Nephron progenitor cell (in vitro differentiated cells): ENCODE data around the gene ABCC3.

Source experiments
- DNase-seq: peaks from one replicate; pipeline ENCODE4 v3.0.0; 2021
- H3K27ac Mint-ChIP-seq: 2 replicates; pipeline ENCODE4 v1.8.0; 2021; ENCODE audit warnings: mild to moderate bottlenecking, moderate library complexity, mixed read lengths
- H3K27me3 Mint-ChIP-seq: 2 replicates; pipeline ENCODE4 v1.8.0; 2021; ENCODE audit warnings: mild to moderate bottlenecking, low read depth, mixed read lengths; ENCODE audit not compliant: poor library complexity
- H3K36me3 Mint-ChIP-seq: 2 replicates; pipeline ENCODE4 v1.8.0; 2021; ENCODE audit warnings: low read depth, mixed read lengths
- H3K4me1 Mint-ChIP-seq: 2 replicates; pipeline ENCODE4 v1.8.0; 2021; ENCODE audit warnings: mixed read lengths
- H3K4me3 Mint-ChIP-seq: 2 replicates; pipeline ENCODE4 v1.8.0; 2021; ENCODE audit warnings: mild to moderate bottlenecking, moderate library complexity, mixed read lengths
- H3K9me3 Mint-ChIP-seq: 2 replicates; pipeline ENCODE4 v1.8.0; 2021; ENCODE audit warnings: mild to moderate bottlenecking, moderate library complexity, mixed read lengths
- CTCF ChIP-seq: fragments of 200-600 bp; sonication (generic); IDR thresholded peaks from 2 replicates; pipeline ENCODE4 v1.5.0; 2021; ENCODE audit warnings: antibody characterized with exemption

Gene ABCC3

GRCh38 chr17:50672831-50673551 lies 38.3 kb downstream of the ABCC3 start:
- H3K27me3 Mint-ChIP-seq, result peaks cover 16% of the 10 kb centered on the region
- H3K4me1 Mint-ChIP-seq, result peaks cover 13% of the 10 kb centered on the region
- no peaks in the 10 kb centered on the region for H3K36me3 Mint-ChIP-seq
- no peak for TF ChIP-seq CTCF
- H3K27ac Mint-ChIP-seq, result no peak overlapping the region
- H3K9me3 Mint-ChIP-seq, result no peaks in the 10 kb centered on the region
- no peak for DNase-seq
- H3K4me3 Mint-ChIP-seq, result no peak overlapping the region

- H3K27ac Mint-ChIP-seq, result peak overlapping the region; percentile 54
- TF ChIP-seq CTCF, result no peak
- no peak for DNase-seq
- H3K4me1 Mint-ChIP-seq, result peaks cover 17% of the 10 kb centered on the region
- no peaks in the 10 kb centered on the region for H3K9me3 Mint-ChIP-seq
- no peaks in the 10 kb centered on the region for H3K36me3 Mint-ChIP-seq
- H3K27me3 Mint-ChIP-seq, result peaks cover 17% of the 10 kb centered on the region
- H3K4me3 Mint-ChIP-seq, result no peak overlapping the region
These were observed 40.5 kb downstream of the ABCC3 start for GRCh38 chr17:50675190-50675589.

GRCh38 chr17:50675627-50676026 lies 40.9 kb downstream of the ABCC3 start:
- Mint-ChIP-seq H3K36me3 (no peaks in the 10 kb centered on the region), H3K9me3 (no peaks in the 10 kb centered on the region), H3K4me1 (peaks cover 17% of the 10 kb centered on the region), H3K27ac (no peak overlapping the region), H3K27me3 (peaks cover 18% of the 10 kb centered on the region), H3K4me3 (no peak overlapping the region)
- no peak for DNase-seq
- no peak for TF ChIP-seq CTCF

- no peak for TF ChIP-seq CTCF
- H3K9me3 Mint-ChIP-seq, result no peaks in the 10 kb centered on the region
- peaks cover 22% of the 10 kb centered on the region for H3K4me1 Mint-ChIP-seq
- no peaks in the 10 kb centered on the region for H3K36me3 Mint-ChIP-seq
- no peak for DNase-seq
- H3K27me3 Mint-ChIP-seq, result peaks cover 24% of the 10 kb centered on the region
- no peak overlapping the region for H3K4me3 Mint-ChIP-seq
- no peak overlapping the region for H3K27ac Mint-ChIP-seq
These were observed 41.6 kb downstream of the ABCC3 start for GRCh38 chr17:50676065-50676975.

GRCh38 chr17:50677851-50678375 lies 43.2 kb downstream of the ABCC3 start:
- Mint-ChIP-seq H3K27me3 (peaks cover 26% of the 10 kb centered on the region), H3K4me1 (peaks cover 38% of the 10 kb centered on the region)

More at GRCh38 chr17:50677851-50678375, 43.2 kb downstream of the ABCC3 start:
- Mint-ChIP-seq H3K9me3 (no peaks in the 10 kb centered on the region), H3K4me3 (no peak overlapping the region), H3K27ac (no peak overlapping the region), H3K36me3 (no peaks in the 10 kb centered on the region)
- DNase-seq, result no peak
- no peak for TF ChIP-seq CTCF
